LNCAP (cell line): ENCODE data around the gene MRPS24.

Experiments
- TF ChIP-seq, protein P1 (sequence below): fragments of 450-650 bp; IDR thresholded peaks from 2 replicates; pipeline ENCODE4 v1.5.1; 2017; ENCODE audit warnings: mild to moderate bottlenecking

Gene MRPS24

DNA sequence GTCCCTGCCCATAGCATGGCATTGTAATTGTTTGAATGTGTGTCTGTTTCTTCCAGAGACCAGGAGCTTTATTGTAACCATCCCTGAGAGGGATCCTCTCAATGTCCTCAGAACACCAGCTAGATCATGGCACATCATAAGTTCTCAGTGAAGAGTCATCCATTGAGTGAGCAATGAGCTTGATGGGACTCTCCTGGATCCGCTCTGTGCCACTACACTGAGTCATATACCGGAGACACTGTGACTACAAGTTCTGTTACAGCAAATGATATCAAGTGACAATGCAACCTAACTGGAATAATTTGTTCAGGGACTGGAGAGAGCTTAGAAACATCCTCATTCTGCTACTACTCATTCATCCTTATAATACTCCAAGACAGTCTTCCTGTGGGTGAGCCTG is 25.1 kb downstream of the MRPS24 start:
- TF ChIP-seq, protein P1, sequence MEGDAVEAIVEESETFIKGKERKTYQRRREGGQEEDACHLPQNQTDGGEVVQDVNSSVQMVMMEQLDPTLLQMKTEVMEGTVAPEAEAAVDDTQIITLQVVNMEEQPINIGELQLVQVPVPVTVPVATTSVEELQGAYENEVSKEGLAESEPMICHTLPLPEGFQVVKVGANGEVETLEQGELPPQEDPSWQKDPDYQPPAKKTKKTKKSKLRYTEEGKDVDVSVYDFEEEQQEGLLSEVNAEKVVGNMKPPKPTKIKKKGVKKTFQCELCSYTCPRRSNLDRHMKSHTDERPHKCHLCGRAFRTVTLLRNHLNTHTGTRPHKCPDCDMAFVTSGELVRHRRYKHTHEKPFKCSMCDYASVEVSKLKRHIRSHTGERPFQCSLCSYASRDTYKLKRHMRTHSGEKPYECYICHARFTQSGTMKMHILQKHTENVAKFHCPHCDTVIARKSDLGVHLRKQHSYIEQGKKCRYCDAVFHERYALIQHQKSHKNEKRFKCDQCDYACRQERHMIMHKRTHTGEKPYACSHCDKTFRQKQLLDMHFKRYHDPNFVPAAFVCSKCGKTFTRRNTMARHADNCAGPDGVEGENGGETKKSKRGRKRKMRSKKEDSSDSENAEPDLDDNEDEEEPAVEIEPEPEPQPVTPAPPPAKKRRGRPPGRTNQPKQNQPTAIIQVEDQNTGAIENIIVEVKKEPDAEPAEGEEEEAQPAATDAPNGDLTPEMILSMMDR: no peak

DNA sequence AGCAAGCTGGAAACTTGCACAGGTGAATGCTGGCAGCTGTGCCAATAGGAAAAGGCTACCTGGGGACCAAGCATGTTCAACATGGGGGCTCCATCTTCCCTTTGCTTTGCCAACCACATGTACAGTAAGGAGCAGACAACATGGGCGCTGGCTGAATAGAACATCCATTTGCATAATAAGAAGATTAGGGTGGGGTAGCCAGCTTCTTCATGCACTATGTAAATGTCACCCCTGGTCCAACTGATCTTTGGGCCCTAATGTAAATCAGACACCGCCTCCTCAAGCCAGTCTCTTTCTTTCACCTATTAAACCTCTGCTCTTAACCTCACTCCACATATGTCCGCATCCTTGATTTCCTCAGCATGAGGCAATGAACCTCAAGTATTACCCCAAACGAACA is 26.0 kb downstream of the MRPS24 start:
- TF ChIP-seq, protein P1: no peak

DNA sequence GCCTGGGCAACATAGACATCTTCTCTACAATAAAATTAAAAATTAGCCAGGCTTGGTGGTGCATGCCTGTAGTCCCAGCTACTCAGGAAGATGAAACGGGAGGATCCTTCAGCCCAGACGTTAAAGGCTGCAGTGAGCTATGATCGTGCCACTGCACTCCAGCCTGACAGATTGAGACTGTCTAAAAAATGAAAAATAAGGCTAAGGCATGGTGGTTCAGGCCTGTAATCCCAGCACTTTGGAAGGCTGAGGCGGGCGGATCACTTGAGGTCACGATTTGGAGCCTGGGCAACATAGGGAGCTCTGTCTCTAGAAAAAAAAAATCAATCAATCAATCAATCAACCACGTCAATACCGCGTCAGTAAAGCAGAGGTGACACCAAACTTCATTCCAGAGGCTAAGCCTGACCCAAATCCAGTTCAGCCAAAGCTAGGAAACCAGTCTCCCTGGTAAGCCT is 31.1 kb downstream of the MRPS24 start:
- TF ChIP-seq, protein P1: no peak

DNA sequence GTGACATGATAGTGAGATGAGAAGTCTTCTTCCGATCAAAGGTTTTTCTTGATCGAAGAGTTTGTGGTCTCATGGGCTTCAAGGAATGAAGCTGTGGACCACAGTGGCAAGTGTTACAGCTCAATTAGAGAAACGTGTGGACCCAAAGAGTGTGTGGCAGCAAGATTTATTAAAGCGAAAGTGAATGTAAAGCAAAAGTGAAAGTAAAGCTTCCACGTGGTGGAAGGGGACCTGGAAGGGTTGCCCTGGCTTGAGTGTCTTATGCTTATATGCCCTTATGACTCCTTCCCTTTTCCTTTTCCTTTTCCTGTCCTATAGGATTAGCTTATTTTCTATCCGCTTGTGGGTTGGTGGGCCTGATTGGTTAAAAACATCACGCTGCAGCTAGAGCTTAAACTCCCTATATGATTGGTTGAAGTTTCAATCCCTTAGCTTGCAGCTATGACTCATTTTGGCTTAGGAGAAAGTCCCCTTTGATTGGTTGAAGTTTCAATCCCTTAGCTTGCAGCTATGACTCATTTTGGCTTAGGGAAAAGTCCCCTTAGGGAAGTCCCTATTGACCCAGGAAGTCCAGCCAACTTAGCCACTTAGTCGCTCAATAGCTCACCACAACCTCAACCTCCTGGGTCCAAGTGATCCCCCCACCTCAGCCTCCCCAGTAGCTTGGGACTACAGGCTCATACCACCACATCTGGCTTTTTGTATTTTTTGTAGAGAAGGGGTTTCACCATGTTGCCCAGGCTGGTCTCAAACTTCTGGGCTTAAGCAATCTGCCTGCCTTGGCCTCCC is 34.7 kb downstream of the MRPS24 start:
- TF ChIP-seq, protein P1: no peak

DNA sequence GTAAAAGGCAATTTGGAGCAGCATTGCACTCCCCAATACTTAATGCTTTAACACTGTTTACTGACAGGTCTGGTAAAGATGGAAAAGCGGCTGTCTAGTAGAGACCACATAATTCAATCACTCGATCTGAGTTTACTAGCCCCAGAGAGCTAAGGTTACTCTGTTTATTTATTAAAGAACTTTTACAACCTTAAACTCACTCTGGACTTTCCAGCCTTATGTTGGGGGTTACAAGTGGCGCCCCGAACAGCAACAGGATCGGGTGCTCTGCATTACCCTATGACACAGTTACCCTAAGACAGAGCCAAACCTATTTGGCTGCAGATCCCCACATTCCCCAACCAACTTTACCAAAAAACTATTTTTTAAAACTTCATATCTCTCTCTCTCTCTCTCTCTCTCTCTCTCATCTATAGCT is 43.9 kb downstream of the MRPS24 start:
- TF ChIP-seq, protein P1: no peak

DNA sequence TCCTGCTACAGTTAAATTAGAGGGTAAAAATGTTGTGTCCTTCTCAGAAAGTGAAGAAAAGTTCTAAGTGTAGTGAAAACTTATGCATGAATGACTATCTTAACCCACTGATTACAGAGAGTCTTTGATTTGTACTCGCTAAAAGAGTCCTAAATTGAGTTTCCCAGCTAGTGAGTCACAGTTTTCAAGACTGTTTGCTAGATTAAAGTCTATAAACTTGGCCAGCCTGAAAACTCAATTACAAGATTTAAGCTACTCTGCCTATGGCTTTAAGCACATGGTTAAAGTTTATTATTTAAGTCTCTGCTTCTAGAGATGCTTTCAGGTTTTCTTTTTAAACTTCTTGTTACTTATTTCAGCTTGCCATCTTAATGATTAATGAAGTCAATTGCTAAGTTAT is 44.4 kb downstream of the MRPS24 start:
- TF ChIP-seq, protein P1: no peak

DNA sequence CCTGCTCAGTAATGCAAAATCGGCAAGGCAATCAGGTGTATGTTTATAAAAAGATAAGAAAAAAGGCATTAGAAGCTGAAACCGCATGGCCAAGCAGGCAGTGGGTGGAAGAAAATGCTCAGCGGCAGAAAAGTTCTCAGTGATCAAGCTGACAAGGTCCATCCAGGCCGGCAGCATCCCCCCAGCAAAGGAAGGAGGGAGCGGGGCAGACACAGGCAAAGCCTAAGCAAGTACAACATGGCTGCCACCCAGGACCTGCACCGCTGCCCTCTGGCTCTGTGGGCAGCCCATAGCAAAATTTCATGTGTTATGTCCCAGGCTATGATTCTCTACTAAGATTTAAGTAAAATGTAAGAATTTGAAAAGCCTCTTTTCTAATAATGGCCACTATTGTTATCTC is 45.4 kb downstream of the MRPS24 start:
- TF ChIP-seq, protein P1: no peak
